HepG2 (cell line): Measurements from ENCODE around the gene CAPN9. TPM values are rescaled to one million over a fixed set of nuclear protein-coding genes. Genes with fewer than 3 reads are reported as not detected.

Experiments used
- ATAC-seq: fragments of 200-7000 bp; cut with Tn5 transposase; 3 replicates; pipeline ENCODE4 v1.9.1; 2020; ENCODE audit warnings: mild to moderate bottlenecking, moderate library complexity
- BruUV-seq: library from RNA; stranded (reverse); fragments of 400-500 nt; replicated peaks from 2 replicates; lab custom pipeline; 2021; lab: Mats Ljungman, UMichigan
- CTCF ChIA-PET: fragments of 300-600 bp; formaldehyde crosslinking; extraction: SDS; loops from one replicate; lab custom pipeline; 2021; ENCODE audit warnings: low total read pairs, inconsistent platforms, low intra/inter-chr PET ratio; lab: Yijun Ruan, JAX
- POLR2A ChIA-PET: fragments of 350-600 bp; sonication (Branson Sonifier 250); formaldehyde crosslinking; loops from one replicate; lab custom pipeline; 2020; ENCODE audit warnings: antibody characterized with exemption, inconsistent platforms; lab: Yijun Ruan, JAX
- DNase-seq: peaks from one replicate; pipeline ENCODE4 v3.0.0-alpha.2; 2015; ENCODE audit warnings: low spot score
- FAIRE-seq: peaks from 3 replicates; lab custom pipeline; 2011; peaks lifted over from hg19 to GRCh38; lab: Jason Lieb, UNC
- H2AFZ ChIP-seq: one replicate; pipeline ENCODE4 v1.6.1; 2011; ENCODE audit warnings: low read length, inconsistent platforms
- H3K27ac ChIP-seq: fragments of 300-600 bp; 3 replicates; pipeline ENCODE4 v1.8.0; 2011; ENCODE audit warnings: mixed run types, mild to moderate bottlenecking, mixed read lengths, low read length, inconsistent platforms; ENCODE audit not compliant: insufficient read depth; ENCODE audit errors: extremely low read length
- H3K27me3 ChIP-seq, 2 experiments: fragments of 200-600 bp in 1 of 2; 2 replicates in 1 of 2; 3 replicates in 1 of 2; pipeline versions ENCODE4 v1.6.0 to v1.8.0; 2011; ENCODE audit warnings: low read length in 2 of 2, mild to moderate bottlenecking in 2 of 2, moderate library complexity in 2 of 2, inconsistent platforms in 1 of 2; ENCODE audit not compliant: insufficient read depth in 2 of 2, control insufficient read depth in 1 of 2
- H3K36me3 ChIP-seq, 2 experiments: fragments of 200-600 bp in 1 of 2; replicated peaks in 1 of 2; 2 replicates in 1 of 2; 3 replicates in 1 of 2; pipeline versions ENCODE4 v1.5.1 to v1.8.0; 2011; ENCODE audit warnings: low read length in 2 of 2, inconsistent platforms in 1 of 2; ENCODE audit not compliant: insufficient read depth in 2 of 2, control insufficient read depth in 1 of 2
- H3K4me1 ChIP-seq: 2 replicates; pipeline ENCODE4 v1.5.1; 2012; ENCODE audit warnings: low read length, inconsistent platforms; ENCODE audit not compliant: insufficient read depth
- H3K4me2 ChIP-seq: 2 replicates; pipeline ENCODE4 v1.6.0; 2011; ENCODE audit warnings: low read depth, low read length, inconsistent platforms
- H3K4me3 ChIP-seq, 3 experiments: fragments of 200-600 bp in 1 of 3; sonication (generic), shearing (Covaris generic) in 1 of 3; replicated peaks in 1 of 3; 2 replicates each; pipeline ENCODE4 v1.5.1; 2011 to 2016; ENCODE audit warnings: low read length in 3 of 3, inconsistent platforms in 2 of 3, low read depth in 2 of 3, mild to moderate bottlenecking in 2 of 3, control low read depth in 1 of 3, mixed read lengths in 1 of 3; ENCODE audit not compliant: insufficient read depth in 1 of 3
- H3K79me2 ChIP-seq: one replicate; pipeline ENCODE4 v1.6.1; 2011; ENCODE audit warnings: low read length, inconsistent platforms; ENCODE audit not compliant: insufficient read depth
- H3K9ac ChIP-seq: 2 replicates; pipeline ENCODE4 v1.6.0; 2011; ENCODE audit warnings: mild to moderate bottlenecking, low read depth, low read length, inconsistent platforms; ENCODE audit not compliant: insufficient read depth
- H3K9me3 ChIP-seq: 2 replicates; pipeline ENCODE4 v1.5.1; 2012; ENCODE audit warnings: mild to moderate bottlenecking, low read length
- H4K20me1 ChIP-seq: 2 replicates; pipeline ENCODE4 v1.6.0; 2011; ENCODE audit warnings: inconsistent platforms, mild to moderate bottlenecking, low read length, moderate library complexity; ENCODE audit not compliant: insufficient read depth
- KAT7 ChIP-seq: IDR thresholded peaks from 2 replicates; pipeline ENCODE4 v1.6.1; 2018; ENCODE audit warnings: borderline replicate concordance, missing compliant biosample characterization
- TEAD3 ChIP-seq: optimal IDR thresholded peaks from 2 replicates; pipeline ENCODE3; 2016; ENCODE audit warnings: borderline replicate concordance
- ZNF292 ChIP-seq: sonication (generic); formaldehyde crosslinking; IDR thresholded peaks from 2 replicates; pipeline ENCODE4 v1.8.1; 2022; ENCODE audit warnings: mild to moderate bottlenecking, low read depth, missing genetic modification reagents, borderline replicate concordance
- ZNF687 ChIP-seq: sonication (generic); formaldehyde crosslinking; IDR thresholded peaks from 2 replicates; pipeline ENCODE4 v1.5.1; 2020; ENCODE audit warnings: mild to moderate bottlenecking, missing genetic modification reagents, moderate library complexity
- WGBS: methylation state at CpG from one replicate; pipeline ENCODE4 v1.1.6; 2017; ENCODE audit warnings: low lambda C conversion rate; 5-methylcytosine and 5-hydroxymethylcytosine counted together
- in situ Hi-C: cut with HindIII; loops from 2 replicates; pipeline ENCODE4 v1.10.0; 2017; ENCODE audit warnings: low pct_unique_long_range_greater_than_20kb; ENCODE audit not compliant: extremely low pct_ligation_motif_present
- intact Hi-C: fragments of 100-400 bp; cut with micrococcal nuclease; formaldehyde crosslinking; loops from one replicate; pipeline ENCODE4 v1.10.0; 2022; ENCODE audit not compliant: unreplicated experiment
- polyA plus RNA-seq, 8 experiments: library from polyadenylated mRNA; depleted of rRNA in 3 of 8; stranded (reverse) in 7 of 8; unstranded in 1 of 8; fragments of >200 nt; fragmentation: Illumina TruSeq in 4 of 8; extraction: Trizol in 4 of 8; gene quantifications; 2 replicates each; pipeline versions ENCODE4 v1.2.1 to v1.2.3, GENCODE V29; 2011 to 2016; ENCODE audit warnings: low read depth in 4 of 8, missing spikeins in 1 of 8, mixed read lengths in 1 of 8; ENCODE audit not compliant: insufficient read depth in 1 of 8
- total RNA-seq, 5 experiments: library from RNA; depleted of rRNA; stranded (reverse); fragments of >200 nt; fragmentation: Illumina TruSeq; extraction: Trizol; gene quantifications; 2 replicates each; pipeline ENCODE4 v1.2.3, GENCODE V29; 2016; ENCODE audit warnings: low read depth in 1 of 5

The CAPN9 gene
- total and polyA plus RNA-seq, 2 of the 13 experiments (the other 11 are each of a cell fraction or from before 2014, with no cell fraction given): 0.04 to 0.31 TPM

DNA sequence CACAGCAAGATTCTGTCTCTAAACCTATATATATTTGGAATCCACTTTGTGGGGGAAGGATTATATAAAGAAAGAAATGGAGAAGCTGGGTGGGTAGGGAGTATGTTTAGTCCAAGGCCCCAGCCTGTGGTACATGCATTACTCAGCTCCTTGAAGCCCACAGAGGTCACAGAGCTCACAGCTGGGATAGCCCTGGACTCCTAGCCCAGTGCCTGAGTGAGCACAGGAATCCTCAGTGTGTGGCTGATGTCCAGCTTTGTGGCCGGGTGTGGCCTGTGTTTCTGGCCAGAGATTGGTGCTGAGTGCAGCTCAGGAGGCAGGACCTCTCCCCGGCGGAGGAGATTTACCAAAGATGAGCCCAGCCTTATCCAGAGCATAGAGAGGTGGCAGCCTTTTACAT lies 7.6 kb downstream of the CAPN9 start:
- no TSS peak for BruUV-seq
- no peak for FAIRE-seq
- no peak for TF ChIP-seq KAT7 (CRISPR knock-in tag)
- TF ChIP-seq TEAD3 (CRISPR knock-in tag): peak; percentile 14
- 0 out of 2 replicates have a peak, but pooled peaks have one; percentile 23 for TF ChIP-seq ZNF292 (CRISPR knock-in tag)
- TF ChIP-seq ZNF687 (CRISPR knock-in tag): peak; percentile 47
- TF ChIP-seq, all 625 proteins: peak for 3

More for the DNA sequence above, 7.6 kb downstream of the CAPN9 start:
- CTCF ChIA-PET: no interaction called here
- H3K4me3 ChIP-seq: peak overlapping the region in 1 of 3 experiments; percentile 34; a peak in 2 of 6 replicates
- POLR2A ChIA-PET: interaction anchor here (1.4 to 3.6 kb wide), 4 partner anchors 10 to 52 kb away, joined by 3 to 25 read pairs (median 12); no protein-coding TSS in a partner anchor
- 17% methylated on average over 1 of the region's 3 CpGs for WGBS
- H4K20me1 ChIP-seq: no peaks in the 10 kb centered on the region
- intact Hi-C loops: loop anchor here (5.0 kb wide), 1 partner anchor 42 kb away; the partner anchor contains the start of gene AGT
- H3K27ac ChIP-seq: no peak overlapping the region
- H3K36me3 ChIP-seq: no peaks in the 10 kb centered on the region
- in situ Hi-C loops: no loop called here
- H3K9me3 ChIP-seq: no peaks in the 10 kb centered on the region
- H2AFZ ChIP-seq: no peak overlapping the region
- H3K79me2 ChIP-seq: no peaks in the 10 kb centered on the region
- H3K4me2 ChIP-seq: peak overlapping the region; percentile 60
- H3K9ac ChIP-seq: no peak overlapping the region
- ATAC-seq: peak; percentile 37
- no peaks in the 10 kb centered on the region for H3K27me3 ChIP-seq
- no peak for DNase-seq
- peaks cover 86% of the 10 kb centered on the region for H3K4me1 ChIP-seq
